ENCODE data around the gene ODAM.
"Not testable (repeated sequence)": the region's sequence is repeated elsewhere in the genome, so short reads cannot be mapped to it uniquely, and the experiment has no call there.

Gene ODAM, protein sequence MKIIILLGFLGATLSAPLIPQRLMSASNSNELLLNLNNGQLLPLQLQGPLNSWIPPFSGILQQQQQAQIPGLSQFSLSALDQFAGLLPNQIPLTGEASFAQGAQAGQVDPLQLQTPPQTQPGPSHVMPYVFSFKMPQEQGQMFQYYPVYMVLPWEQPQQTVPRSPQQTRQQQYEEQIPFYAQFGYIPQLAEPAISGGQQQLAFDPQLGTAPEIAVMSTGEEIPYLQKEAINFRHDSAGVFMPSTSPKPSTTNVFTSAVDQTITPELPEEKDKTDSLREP

GRCh38 chr4:70195425-70195824, at the start of gene ODAM:
Gene ODAM, plus strand, starts transcription at chr4:70195725. Its CDS starts 819 bp downstream, at chr4:70196544.
- DNase-seq: no peak

GRCh38 chr4:70151271-70151670, 44.3 kb upstream of the ODAM start:
- DNase-seq: no peak

- no peak for DNase-seq
These were observed 43.4 kb upstream of the ODAM start for GRCh38 chr4:70152088-70152487.

DNA sequence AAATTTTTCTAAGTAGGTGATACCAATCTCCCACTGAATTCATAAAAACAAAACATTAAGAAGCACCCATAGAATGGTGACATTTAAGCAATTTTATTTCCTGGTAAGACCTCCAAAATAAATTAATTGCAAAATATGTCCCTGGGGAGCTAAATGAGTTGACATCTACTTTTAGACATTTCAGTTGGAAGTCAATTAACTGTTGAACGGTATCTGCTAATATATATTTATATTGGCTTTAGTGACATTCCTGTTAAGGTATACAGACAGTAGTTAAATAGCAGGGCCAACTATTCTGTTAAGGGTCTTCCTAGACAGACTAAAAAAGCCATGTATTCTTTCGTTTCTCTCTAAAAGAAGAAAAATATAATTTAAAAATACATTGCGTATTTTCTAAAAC, 41.6 kb upstream of the ODAM start, which contains the start of gene PRR27:
TSS of gene PRR27 (plus strand) at position 301 of the 400 bp plus-strand sequence. CDS start 139 bp downstream, outside the sequence.
- DNase-seq: no peak

DNA sequence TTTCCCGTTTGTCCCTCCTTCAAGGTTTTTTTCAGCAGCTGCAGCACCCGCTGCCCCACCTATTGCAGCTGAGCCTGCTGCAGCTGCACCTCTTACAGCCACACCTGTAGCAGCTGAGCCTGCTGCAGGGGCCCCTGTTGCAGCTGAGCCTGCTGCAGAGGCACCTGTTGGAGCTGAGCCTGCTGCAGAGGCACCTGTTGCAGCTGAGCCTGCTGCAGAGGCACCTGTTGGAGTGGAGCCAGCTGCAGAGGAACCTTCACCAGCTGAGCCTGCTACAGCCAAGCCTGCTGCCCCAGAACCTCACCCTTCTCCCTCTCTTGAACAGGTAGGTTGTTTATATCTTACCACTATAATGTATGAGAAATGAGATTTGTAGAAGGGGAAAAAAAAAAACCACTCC, 36.9 kb upstream of the ODAM start:
- no peak for DNase-seq

- no peak for DNase-seq
These were observed 18.4 kb upstream of the ODAM start for GRCh38 chr4:70177090-70177489.

- no peak for DNase-seq
These were observed 17.4 kb upstream of the ODAM start for GRCh38 chr4:70178075-70178660.

GRCh38 chr4:70179811-70180210, 15.7 kb upstream of the ODAM start:
- no peak for DNase-seq

- DNase-seq: no peak
These were observed 13.7 kb upstream of the ODAM start for GRCh38 chr4:70181864-70182263.

GRCh38 chr4:70182517-70183167, 12.9 kb upstream of the ODAM start:
- no peak for DNase-seq

DNA sequence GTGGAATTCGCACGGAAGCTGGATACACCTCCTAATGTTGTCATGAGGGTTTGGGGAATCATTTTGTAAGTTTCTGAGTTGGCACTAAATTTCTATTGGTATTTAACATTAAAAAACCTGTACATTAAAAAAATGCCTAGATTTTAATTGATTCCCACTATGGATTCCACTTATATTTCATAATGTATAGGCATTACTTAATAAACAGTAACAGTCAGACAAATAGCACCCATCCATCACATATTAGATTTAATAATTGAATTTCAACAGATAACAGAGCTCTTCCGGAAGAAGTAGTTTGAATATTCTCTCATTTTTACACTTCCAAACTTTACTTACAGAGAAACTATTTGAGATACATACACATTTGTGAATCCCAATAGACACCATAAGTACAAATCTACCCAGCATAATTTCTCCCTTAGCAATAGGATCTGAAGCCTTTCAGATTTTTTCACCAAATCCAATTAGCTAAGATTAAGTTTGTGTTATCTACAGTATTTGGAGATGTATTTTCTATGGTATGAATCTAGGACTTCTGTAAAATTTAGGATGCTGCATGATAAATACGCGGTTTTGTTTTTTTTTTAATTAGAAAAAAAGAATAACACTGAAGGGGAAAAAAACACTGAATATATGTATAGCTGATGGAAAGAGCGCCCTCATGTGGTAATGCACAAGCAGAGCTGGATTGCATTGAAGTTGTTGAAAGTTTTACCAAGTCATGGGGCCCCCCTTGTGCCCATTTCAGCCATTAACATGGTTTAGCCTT, 12.2 kb upstream of the ODAM start:
- DNase-seq: peak; percentile 46

GRCh38 chr4:70183940-70184246, 11.6 kb upstream of the ODAM start:
- no peak for DNase-seq

DNA sequence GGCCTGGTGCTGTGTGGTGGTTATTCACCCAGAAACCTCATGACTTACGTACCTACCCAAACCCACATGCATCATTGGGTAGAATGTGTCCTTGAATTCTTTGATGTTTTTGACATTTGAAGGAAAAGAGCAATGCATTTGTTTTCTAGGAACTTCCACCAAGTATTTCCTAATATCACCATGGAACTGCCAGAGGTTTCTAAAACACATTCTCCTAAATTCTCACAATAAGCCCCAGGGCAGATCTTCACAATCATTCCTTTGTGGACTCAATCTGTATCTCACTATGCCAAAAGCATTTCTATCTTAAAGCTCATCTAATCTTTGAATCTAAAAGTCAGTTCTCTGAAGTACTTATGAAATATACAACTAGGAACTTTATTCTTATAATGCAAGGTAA, 8.3 kb upstream of the ODAM start:
- DNase-seq: no peak

- no peak for DNase-seq
These were observed 4.9 kb upstream of the ODAM start for GRCh38 chr4:70190579-70190978.

DNA sequence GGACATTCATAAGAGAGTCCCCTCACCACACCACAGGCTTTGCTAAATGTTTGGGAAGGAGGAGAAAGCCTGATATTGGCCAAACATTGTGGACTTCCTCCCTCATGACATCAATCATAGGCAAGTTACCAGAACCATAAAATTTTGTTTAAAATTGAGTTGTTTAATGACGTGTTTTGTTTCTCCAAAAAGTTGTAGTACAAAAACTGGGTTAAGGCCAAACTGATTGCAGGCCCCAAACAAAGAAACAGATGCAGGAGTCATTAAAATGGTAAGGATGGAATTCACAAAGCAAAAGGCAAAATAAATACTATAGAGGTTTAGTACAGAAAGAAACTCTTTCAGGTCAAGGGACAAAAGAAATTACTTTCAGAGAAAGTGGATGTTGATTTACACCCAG, 3.9 kb upstream of the ODAM start:
- DNase-seq: no peak

- DNase-seq: no peak
These were observed 2.6 kb upstream of the ODAM start for GRCh38 chr4:70192895-70193294.

- no peak for DNase-seq
These were observed 1.3 kb downstream of the ODAM start for GRCh38 chr4:70196857-70197256.

DNA sequence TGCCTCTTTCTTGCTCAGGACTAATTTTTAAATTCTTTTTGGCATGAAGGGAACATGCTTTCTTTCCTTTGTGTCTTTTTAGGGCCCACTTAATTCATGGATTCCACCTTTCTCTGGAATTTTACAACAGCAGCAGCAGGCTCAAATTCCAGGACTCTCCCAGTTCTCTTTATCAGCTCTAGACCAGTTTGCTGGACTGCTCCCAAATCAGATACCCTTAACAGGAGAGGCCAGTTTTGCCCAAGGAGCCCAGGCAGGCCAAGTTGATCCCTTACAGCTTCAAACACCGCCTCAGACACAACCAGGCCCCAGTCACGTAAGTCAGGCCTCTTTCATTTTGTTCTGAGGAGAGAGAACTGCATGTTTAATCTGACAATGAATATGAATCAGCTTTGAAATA, 2.3 kb downstream of the ODAM start:
- no peak for DNase-seq

- no peak for DNase-seq
These were observed 8.1 kb downstream of the ODAM start for GRCh38 chr4:70203601-70204000.

DNA sequence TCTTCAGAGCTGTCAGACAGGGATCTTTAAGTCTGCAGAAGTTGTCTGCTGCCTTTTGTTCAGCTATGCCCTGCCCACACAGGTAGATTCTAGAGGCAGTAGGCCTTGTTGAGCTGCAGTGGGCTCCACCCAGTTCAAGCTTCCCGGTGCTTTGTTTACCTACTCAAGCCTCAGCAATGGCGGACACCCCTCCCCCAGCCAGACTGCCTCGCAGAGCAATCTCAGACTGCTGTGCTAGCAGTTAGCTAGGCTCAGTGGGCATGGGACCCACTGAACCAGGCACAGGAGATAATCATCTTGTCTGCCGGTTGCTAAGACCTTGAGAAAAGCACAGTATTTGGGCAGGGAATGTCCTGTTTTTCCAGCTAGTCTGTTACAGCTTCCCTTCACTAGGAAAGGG, 17.2 kb downstream of the ODAM start:
- not testable (repeated sequence) for DNase-seq

DNA sequence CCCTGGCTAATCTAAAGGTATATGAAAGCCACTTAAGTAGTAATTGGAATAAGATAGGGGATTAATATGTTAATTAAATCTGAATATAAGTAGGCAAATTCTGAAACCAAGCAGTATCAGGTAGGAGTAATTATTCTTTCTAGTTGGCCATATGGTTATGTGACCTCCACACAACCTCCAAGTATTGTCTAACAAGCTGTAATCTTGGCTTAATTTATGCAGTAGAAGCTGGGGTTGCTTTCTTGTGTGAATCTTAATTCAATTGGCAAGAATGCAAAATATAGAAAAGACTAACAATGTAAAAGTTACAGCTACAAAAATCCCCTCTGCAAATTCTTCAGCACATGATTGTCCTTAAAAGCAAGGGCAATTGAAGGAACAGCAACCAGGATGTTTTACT, 20.6 kb downstream of the ODAM start:
- not testable (repeated sequence) for DNase-seq

DNA sequence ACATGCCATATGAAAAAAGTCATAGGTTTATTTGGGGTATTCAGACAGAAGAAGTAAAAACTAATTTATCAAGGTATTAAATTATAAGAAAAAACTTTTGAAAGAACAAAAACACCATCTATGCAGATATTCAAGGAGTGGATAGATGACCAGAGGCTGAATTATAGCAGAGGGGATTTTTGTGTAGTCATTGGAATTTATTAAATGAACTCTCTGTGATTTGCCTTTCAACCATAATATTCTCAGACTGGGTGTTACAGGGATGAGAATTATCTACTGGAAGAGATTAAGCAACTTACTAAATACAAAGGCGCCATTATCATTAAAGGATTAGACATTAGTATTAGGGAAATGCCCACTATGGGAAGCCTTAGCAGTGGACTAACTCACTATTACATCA, 21.0 kb downstream of the ODAM start:
- not testable (repeated sequence) for DNase-seq

DNA sequence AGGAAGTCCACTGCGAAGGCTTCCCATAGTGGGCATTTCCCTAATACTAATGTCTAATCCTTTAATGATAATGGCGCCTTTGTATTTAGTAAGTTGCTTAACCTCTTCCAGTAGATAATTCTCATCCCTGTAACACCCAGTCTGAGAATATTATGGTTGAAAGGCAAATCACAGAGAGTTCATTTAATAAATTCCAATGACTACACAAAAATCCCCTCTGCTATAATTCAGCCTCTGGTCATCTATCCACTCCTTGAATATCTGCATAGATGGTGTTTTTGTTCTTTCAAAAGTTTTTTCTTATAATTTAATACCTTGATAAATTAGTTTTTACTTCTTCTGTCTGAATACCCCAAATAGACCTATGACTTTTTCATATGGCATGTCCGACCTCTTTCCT, 25.9 kb downstream of the ODAM start:
- not testable (repeated sequence) for DNase-seq

- DNase-seq: not testable (repeated sequence)
These were observed 26.3 kb downstream of the ODAM start for GRCh38 chr4:70221818-70222217.
